ENCODE data around the gene ABCA2. TPM values are rescaled to one million over a fixed set of nuclear protein-coding genes. Genes with fewer than 3 reads are reported as not detected.

Gene ABCA2
- total RNA-seq, 1 donor from 2014 or later: 16.2 TPM

DNA sequence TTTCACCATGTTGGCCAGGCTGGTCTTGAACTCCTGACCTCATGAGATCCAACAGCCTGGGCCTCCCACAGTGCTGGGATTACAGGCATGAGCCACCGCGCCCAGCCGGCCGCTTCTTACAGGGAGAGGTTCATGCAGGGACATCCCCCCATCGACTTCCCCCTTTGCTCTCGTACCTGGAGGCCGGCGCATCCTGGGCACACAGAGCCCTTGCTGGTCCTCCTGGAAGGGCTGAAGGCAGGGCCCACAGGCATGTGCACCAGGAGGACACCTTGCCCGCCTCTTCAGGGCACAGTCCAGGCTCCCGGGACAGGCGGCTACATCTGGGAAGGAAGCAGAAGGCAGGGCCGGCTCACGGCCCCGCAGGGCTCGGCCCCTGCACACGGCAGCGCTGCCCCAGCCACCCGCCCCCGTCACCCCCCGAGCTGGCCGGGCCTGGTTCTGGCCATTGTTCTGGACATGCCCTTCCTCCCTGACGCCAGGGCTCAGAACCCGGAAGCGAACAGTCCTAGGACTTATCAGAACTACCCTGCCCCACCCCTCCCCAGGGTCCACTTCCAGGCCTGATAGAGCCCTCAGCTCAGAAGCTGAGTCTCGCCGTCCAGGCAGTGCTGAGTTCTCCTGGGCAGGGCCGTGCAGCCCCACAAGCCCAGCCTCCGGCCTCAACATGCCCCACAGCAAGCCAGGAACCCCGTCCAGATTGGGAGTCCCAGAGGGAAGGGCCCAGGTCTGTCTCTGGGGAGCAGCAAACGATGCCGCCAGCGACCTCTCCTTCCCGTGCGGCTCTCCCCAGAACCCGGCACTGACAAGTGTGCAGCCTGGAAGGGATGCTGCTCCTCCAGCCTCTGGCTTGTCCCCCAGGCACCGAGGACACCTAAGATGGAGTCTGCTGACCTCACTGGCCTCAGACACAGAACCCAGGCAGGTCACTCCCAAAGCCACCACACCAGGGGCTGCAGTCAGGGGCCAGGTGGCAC is 15.0 kb upstream of the ABCA2 start:
- H3K27me3 Mint-ChIP-seq (ENCODE audit: low read depth, unreplicated experiment): peaks cover 13% of the 10 kb centered on the region

DNA sequence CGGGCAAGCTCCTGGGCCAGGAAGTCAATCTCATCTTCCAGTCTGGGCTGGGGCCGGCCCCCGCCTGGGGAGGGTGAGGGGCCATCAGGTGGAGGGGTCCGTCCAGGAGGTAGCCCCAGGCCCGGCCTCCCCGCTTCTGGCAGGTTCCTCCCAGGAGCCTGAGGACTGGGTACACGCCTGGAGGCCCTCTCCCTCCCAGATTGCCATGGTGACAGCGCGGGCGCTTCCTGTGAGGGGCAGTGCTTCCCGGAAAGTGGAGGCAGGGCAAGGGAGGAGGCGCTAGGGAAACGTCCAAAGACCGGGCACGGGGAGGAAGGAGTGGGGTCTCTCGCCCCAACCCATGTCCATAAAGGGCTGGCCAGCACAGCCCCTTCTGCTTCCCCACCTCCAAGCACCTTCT is 13.1 kb upstream of the ABCA2 start:
- Histone ChIP-seq H3K27me3 (ENCODE audit: insufficient read depth, low read length) (no peaks in the 10 kb centered on the region), H3K9ac (ENCODE audit: low read length) (no peak overlapping the region)
- H3K27me3 Mint-ChIP-seq (ENCODE audit: low read depth, unreplicated experiment): no peaks in the 10 kb centered on the region

More for the DNA sequence above, 15.0 kb upstream of the ABCA2 start:
- Histone ChIP-seq H3K27ac (ENCODE audit: low read depth, low read length) (no peak overlapping the region), H3K79me2 (ENCODE audit: insufficient read depth, low read length) (peaks cover 22% of the 10 kb centered on the region), H3K9me3 (ENCODE audit: insufficient read depth, low read depth, low read length) (no peaks in the 10 kb centered on the region), H4K20me1 (ENCODE audit: insufficient read depth, low read length) (peaks cover 32% of the 10 kb centered on the region), H3K36me3 (ENCODE audit: insufficient read depth, low read length) (no peaks in the 10 kb centered on the region), H3K4me3 (ENCODE audit: insufficient read depth, low read depth, low read length) (no peak overlapping the region), H3K4me1 (ENCODE audit: insufficient read depth, low read length) (peaks cover 16% of the 10 kb centered on the region), H3K4me2 (ENCODE audit: low read length) (no peak overlapping the region), H2AFZ (ENCODE audit: low read depth, low read length) (no peak overlapping the region), H3K27me3 (ENCODE audit: insufficient read depth, low read length) (no peaks in the 10 kb centered on the region), H3K9ac (ENCODE audit: low read length) (no peak overlapping the region)
- Mint-ChIP-seq H3K9me3 (ENCODE audit: unreplicated experiment) (no peaks in the 10 kb centered on the region), H3K27ac (ENCODE audit: unreplicated experiment) (no peak overlapping the region), H3K36me3 (ENCODE audit: low read depth, unreplicated experiment) (peaks cover 2% of the 10 kb centered on the region), H3K4me3 (ENCODE audit: unreplicated experiment) (no peak overlapping the region), H3K4me1 (ENCODE audit: low read depth, unreplicated experiment) (peaks cover 2% of the 10 kb centered on the region)
- DNase-seq (ENCODE audit: low read depth) (no peak), FAIRE-seq (no peak)
- TF ChIP-seq, protein P1, sequence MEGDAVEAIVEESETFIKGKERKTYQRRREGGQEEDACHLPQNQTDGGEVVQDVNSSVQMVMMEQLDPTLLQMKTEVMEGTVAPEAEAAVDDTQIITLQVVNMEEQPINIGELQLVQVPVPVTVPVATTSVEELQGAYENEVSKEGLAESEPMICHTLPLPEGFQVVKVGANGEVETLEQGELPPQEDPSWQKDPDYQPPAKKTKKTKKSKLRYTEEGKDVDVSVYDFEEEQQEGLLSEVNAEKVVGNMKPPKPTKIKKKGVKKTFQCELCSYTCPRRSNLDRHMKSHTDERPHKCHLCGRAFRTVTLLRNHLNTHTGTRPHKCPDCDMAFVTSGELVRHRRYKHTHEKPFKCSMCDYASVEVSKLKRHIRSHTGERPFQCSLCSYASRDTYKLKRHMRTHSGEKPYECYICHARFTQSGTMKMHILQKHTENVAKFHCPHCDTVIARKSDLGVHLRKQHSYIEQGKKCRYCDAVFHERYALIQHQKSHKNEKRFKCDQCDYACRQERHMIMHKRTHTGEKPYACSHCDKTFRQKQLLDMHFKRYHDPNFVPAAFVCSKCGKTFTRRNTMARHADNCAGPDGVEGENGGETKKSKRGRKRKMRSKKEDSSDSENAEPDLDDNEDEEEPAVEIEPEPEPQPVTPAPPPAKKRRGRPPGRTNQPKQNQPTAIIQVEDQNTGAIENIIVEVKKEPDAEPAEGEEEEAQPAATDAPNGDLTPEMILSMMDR (IDR thresholded peaks at IDR 0.05; ENCODE audit: insufficient read depth, low read depth, low read length): no peak
- TF ChIP-seq EZH2 (IDR thresholded peaks at IDR 0.05; ENCODE audit: insufficient read depth, low read length): no peak

More for the DNA sequence above, 13.1 kb upstream of the ABCA2 start:
- Mint-ChIP-seq H3K9me3 (ENCODE audit: unreplicated experiment) (no peaks in the 10 kb centered on the region), H3K27ac (ENCODE audit: unreplicated experiment) (no peak overlapping the region), H3K4me3 (ENCODE audit: unreplicated experiment) (no peak overlapping the region), H3K4me1 (ENCODE audit: low read depth, unreplicated experiment) (peaks cover 2% of the 10 kb centered on the region), H3K36me3 (ENCODE audit: low read depth, unreplicated experiment) (peaks cover 6% of the 10 kb centered on the region)
- Histone ChIP-seq H4K20me1 (ENCODE audit: insufficient read depth, low read length) (peaks cover 28% of the 10 kb centered on the region), H3K36me3 (ENCODE audit: insufficient read depth, low read length) (no peaks in the 10 kb centered on the region), H3K4me3 (ENCODE audit: insufficient read depth, low read depth, low read length) (no peak overlapping the region), H3K4me1 (ENCODE audit: insufficient read depth, low read length) (peaks cover 13% of the 10 kb centered on the region), H3K79me2 (ENCODE audit: insufficient read depth, low read length) (peaks cover 22% of the 10 kb centered on the region), H2AFZ (ENCODE audit: low read depth, low read length) (no peak overlapping the region), H3K9me3 (ENCODE audit: insufficient read depth, low read depth, low read length) (no peaks in the 10 kb centered on the region), H3K4me2 (ENCODE audit: low read length) (no peak overlapping the region), H3K27ac (ENCODE audit: low read depth, low read length) (no peak overlapping the region)
- no peak for FAIRE-seq
- DNase-seq (ENCODE audit: low read depth): no peak
- no peak for TF ChIP-seq EZH2 (IDR thresholded peaks at IDR 0.05; ENCODE audit: insufficient read depth, low read length)
- TF ChIP-seq, protein P1 (IDR thresholded peaks at IDR 0.05; ENCODE audit: insufficient read depth, low read depth, low read length): no peak
